HG02943 (cell line): ENCODE results near the gene ZNF76.
"Not testable (repeated sequence)": the region's sequence is repeated elsewhere in the genome, so short reads cannot be mapped to it uniquely, and the experiment has no call there.

Experiments used
- ATAC-seq: cut with Tn5 transposase; IDR thresholded peaks from one replicate; pipeline ENCODE4 v1.9.1; 2021; ENCODE audit warnings: mild to moderate bottlenecking, low read depth, moderate library complexity; ENCODE audit not compliant: unreplicated experiment

The ZNF76 gene

GRCh38 chr6:35296931-35297600, 37.5 kb downstream of the ZNF76 start:
- ATAC-seq = peak; percentile 8

GRCh38 chr6:35297601-35298481, 38.3 kb downstream of the ZNF76 start, which contains the start of gene DEF6:
Gene DEF6 (plus strand): TSS chr6:35297818. CDS start chr6:35297857, 39 bp downstream.
- peak; percentile 69 for ATAC-seq

- ATAC-seq = no peak
Measured at GRCh38 chr6:35298625-35299140, 39.1 kb downstream of the ZNF76 start.

GRCh38 chr6:35299674-35300073, 40.1 kb downstream of the ZNF76 start:
- ATAC-seq = no peak

GRCh38 chr6:35300848-35301247, 41.3 kb downstream of the ZNF76 start:
- ATAC-seq = no peak

GRCh38 chr6:35302604-35303241, 43.2 kb downstream of the ZNF76 start:
- peak; percentile 72 for ATAC-seq

- no peak for ATAC-seq
Measured at GRCh38 chr6:35304299-35304698, 44.8 kb downstream of the ZNF76 start.

GRCh38 chr6:35305117-35305516, 45.6 kb downstream of the ZNF76 start:
- no peak for ATAC-seq

GRCh38 chr6:35307138-35307537, 47.6 kb downstream of the ZNF76 start:
- ATAC-seq = not testable (repeated sequence)

GRCh38 chr6:35308543-35308942, 49.0 kb downstream of the ZNF76 start:
- ATAC-seq = not testable (repeated sequence)

GRCh38 chr6:35309611-35310264, 50.2 kb downstream of the ZNF76 start:
- no peak for ATAC-seq

GRCh38 chr6:35310265-35310831, 50.8 kb downstream of the ZNF76 start:
- ATAC-seq = no peak

- ATAC-seq = no peak
Measured at GRCh38 chr6:35311390-35312075, 52.0 kb downstream of the ZNF76 start.

GRCh38 chr6:35312076-35312800, 52.7 kb downstream of the ZNF76 start:
- no peak for ATAC-seq

- no peak for ATAC-seq
Measured at GRCh38 chr6:35312807-35313206, 53.3 kb downstream of the ZNF76 start.

- ATAC-seq = no peak
Measured at GRCh38 chr6:35317483-35318195, 58.1 kb downstream of the ZNF76 start.

GRCh38 chr6:35318196-35319171, 58.9 kb downstream of the ZNF76 start:
- ATAC-seq = no peak
